GM18519 (cell line): ENCODE results near the gene CGNL1.

Source experiments
- ATAC-seq: cut with Tn5 transposase; IDR thresholded peaks from one replicate; pipeline ENCODE4 v1.9.1; 2021; ENCODE audit warnings: mild to moderate bottlenecking, moderate library complexity; ENCODE audit not compliant: unreplicated experiment, low FRiP score

Gene CGNL1

GRCh38 chr15:57375827-57376695 is at the start of gene CGNL1:
CGNL1 (plus strand) TSS chr15:57376505; CDS start chr15:57438000, 61,495 bp downstream.
- ATAC-seq = no peak

DNA sequence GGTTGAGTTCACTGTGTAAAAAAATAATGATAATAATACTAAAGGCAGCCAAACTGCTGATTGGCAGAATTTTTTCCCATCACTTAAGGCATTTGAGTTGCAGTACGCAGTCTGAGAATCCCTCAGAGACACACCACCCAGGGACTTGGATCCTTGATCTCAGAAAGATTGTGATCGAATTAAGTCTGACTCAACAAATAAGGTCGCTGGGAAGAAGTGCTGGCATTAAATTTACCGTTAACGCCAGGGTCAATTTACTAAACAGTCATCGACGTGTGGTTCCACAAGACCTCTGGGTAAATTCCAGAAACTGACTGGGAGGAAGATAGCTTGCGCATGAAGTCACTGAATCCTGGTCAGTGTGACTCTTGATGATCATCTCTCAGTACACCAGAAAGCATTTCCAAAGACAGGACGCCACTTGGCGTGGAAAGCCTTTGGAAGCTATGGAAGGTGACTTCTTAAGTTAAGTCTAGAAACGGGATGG is 48.3 kb upstream of the CGNL1 start:
- no peak for ATAC-seq

DNA sequence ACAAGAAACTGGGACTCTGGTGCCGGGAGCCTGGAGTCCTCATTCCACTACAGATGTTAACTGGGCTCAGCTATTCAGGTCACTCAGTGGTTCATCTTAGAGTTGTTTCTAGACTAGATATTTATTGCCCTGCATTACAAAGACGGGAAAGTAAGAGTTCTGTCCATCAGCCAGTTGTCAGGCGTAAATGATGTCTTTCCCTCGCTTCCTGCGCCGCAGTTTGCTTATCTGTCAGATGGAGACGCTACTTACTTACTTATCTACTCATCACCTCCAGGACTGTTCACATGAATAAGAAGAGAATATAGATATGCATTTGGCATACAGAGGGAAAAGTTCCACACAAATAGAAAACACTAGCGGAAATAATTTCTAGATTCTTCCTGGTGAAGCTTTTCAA is 47.8 kb upstream of the CGNL1 start:
- no peak for ATAC-seq

GRCh38 chr15:57328897-57329296 is 47.4 kb upstream of the CGNL1 start:
- ATAC-seq = no peak

GRCh38 chr15:57329582-57330367 is 46.5 kb upstream of the CGNL1 start:
- ATAC-seq = no peak

GRCh38 chr15:57330619-57331340 is 45.5 kb upstream of the CGNL1 start:
- no peak for ATAC-seq

- ATAC-seq = no peak
These were observed 44.0 kb upstream of the CGNL1 start for GRCh38 chr15:57332326-57332725.

DNA sequence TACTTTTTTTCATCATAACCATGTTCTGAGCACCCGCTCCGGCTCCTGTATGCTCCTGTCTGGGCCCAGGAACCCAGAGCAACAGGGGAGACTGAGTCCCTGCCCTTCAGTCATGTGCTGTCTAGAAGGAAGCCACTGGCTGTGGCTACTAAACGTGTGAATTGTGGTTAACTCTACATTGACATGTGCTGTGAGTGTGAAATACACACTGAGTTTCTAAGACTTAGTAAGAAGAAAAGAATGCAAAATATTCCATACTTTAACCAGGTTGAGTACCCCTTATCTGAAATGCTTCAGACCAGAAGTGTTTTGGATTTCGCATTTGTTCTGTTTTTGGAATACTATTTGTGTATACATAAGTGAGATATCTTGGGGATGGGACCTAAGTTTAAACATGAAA is 42.8 kb upstream of the CGNL1 start:
- ATAC-seq = no peak

DNA sequence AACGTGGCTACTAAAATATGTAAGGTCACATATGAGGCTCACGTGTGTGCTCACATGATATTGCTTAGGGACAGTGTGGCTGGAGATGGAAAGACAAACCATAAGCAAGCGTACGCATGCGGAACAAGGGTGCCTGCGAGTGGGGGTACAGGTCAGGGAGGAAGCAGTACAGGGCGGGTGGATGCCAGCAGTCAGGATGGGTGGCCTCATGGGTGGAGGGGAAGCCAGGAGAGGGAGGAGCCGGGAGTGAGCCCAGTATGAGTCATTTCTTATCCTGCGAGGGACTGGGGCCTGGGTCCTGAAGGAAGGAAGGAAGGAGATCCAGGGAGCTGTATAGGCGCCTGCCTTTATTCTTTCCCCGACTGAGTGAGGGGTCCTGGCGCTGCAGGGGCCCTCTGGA is 42.0 kb upstream of the CGNL1 start:
- ATAC-seq = no peak

DNA sequence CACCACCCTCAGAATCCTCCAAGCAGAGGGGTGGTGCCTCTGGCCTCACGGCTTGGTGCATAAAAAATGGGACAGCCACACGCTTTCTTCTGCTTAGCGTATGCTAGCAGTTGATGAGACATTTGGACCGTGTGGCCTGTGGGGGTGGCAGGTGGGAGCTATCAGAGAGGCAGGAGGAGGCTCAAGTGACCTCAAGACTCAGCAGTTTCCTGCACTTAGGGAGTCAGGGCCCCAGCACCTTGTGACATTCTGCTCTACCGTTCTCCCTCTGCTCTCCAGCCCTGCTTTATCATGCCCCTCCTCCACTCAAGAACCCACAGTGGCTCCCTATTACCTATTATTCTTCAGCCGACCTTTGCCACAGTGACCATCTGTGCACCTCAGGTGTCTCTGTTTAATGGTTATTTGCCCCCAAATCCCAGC is 41.0 kb upstream of the CGNL1 start:
- ATAC-seq = no peak

DNA sequence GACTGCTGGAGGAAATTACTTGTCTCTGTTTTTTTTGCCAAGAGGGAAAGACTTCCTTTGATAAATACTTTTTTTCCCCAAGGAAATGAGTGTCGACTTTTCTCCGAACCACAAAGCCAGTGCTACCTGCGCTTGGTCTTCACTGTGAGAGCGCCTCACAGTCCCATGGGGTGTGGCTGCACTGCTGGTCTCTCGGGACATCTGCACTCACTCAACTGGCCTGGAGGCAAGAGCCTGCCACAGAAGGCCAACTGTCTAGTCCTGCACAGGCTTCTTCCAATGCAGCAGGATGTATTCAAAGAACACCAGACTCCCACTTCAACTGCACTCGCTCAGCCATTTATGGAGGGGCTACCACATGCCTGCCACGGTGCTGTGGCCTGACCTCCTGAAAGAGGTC is 40.6 kb upstream of the CGNL1 start:
- ATAC-seq = no peak

GRCh38 chr15:57337868-57338411 is 38.4 kb upstream of the CGNL1 start:
- no peak for ATAC-seq

DNA sequence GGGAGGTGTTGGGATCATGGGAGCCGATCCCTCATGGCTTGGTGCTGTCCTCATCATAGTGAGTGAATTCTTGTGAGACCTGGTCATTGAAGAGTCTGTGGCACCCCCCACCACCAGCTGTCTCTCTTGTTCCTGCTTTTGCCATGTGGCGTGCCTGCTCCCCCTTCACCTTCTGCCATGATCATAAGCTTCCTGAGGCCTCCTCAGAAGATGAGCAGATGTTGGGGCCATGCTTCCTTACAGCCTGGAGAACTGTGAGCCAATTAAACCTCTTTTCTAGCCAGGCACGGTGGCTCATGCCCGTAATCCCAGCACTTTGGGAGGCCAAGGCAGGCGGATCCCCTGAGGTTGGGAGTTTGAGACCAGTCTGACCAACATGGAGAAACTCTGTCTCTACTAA is 37.0 kb upstream of the CGNL1 start:
- ATAC-seq = no peak

GRCh38 chr15:57340682-57341259 is 35.5 kb upstream of the CGNL1 start:
- no peak for ATAC-seq

GRCh38 chr15:57343048-57343447 is 33.3 kb upstream of the CGNL1 start:
- ATAC-seq = no peak

GRCh38 chr15:57343498-57343897 is 32.8 kb upstream of the CGNL1 start:
- ATAC-seq = no peak

DNA sequence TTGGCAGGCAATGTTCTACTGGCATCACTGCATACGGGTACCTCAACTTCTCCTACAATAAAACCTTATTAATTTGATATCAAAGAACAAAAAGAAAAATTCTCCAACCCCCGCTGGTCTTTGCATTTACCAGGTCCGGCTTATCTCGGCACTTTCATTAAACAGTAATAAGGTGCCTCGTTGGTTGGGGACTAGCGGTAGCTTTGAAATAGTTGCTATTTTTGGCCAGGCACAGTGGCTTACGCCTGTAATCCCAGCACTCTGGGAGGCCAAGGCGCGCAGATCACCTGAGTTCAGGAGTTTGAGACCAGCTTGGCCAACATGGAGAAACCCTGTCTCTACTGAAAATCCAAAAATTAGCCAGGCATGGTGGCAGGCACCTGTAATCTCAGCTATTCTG is 32.0 kb upstream of the CGNL1 start:
- ATAC-seq = no peak

DNA sequence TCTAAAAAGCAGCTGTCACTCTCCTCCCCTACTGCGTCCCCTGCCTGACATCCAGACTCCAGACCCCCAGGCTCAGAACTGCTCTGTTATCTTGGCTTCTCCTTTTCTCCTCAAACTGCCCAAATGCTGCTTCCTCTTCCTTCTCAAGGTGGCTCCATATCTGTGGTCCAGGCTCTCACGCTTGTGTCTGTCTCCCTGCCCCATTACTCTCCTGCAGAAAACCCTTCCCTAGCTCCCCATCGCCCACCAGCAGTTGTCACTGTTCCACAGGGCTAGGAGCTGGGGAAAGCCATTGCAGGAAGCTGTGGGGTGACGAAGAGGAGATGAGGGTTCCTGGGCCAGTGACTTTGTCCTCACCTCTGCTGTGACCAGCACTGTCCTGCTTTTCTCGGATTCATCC is 30.7 kb upstream of the CGNL1 start:
- no peak for ATAC-seq

DNA sequence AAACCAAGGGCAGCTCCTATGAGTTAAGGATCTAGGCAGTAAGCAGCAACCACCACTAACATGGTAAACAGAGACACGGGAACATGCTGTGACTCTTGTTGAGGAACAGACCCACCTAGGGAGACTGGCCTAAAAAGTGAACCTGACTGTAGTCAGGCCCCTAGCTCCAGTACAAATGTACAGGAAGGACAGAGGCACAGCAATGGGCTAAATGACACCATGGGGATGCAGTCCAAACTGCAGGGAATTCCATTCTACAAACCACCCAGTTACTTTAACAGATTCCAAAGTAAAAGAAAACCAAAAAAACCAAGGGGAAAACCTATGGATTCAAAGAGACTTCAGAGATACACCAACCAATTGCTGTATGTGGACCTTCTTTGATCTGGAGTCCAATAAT is 28.2 kb upstream of the CGNL1 start:
- ATAC-seq = no peak
